ENCODE data around the gene PON3. TPM values are rescaled to one million over a fixed set of nuclear protein-coding genes. Genes with fewer than 3 reads are reported as not detected.

PON3 gene
- 1.2 TPM for total RNA-seq (2021; ENCODE audit: unreplicated experiment)
- polyA plus RNA-seq (2012; ENCODE audit: insufficient read length): 0.74 TPM
- Bru-seq, nascent RNA: percentile 30 among the genes with signal in this experiment
- BruChase-seq, experiment 1, labeled RNA remaining after a 2-hour chase: percentile 40 among the genes with signal in this experiment
- percentile 32 among the genes with signal in this experiment for BruChase-seq, experiment 2, labeled RNA remaining after a 6-hour chase
- long read RNA-seq, partial matches to known transcripts: 0 of 1 reads
- long read RNA-seq, other reads (novel, unspliced or antisense): 1 of 1 reads

GRCh38 chr7:95396136-95397032 lies at the start of gene PON3:
Gene PON3 (minus strand): TSS chr7:95396375. CDS start chr7:95396350, 25 bp downstream.
- intact Hi-C loops (cut with micrococcal nuclease; ENCODE audit: unreplicated experiment) (loop anchor here (5.0 kb wide), 2 partner anchors 81 to 949 kb away; no protein-coding TSS in a partner anchor), in situ Hi-C loops (cut with HindIII; ENCODE audit: low pct_unique_long_range_greater_than_20kb, low sequenced_read_pairs) (no loop called here)
- H3K4me1 ChIP-seq (ENCODE audit: control insufficient read depth, insufficient read depth, low read length): no peaks in the 10 kb centered on the region
- TF ChIP-seq TCF7L2 (IDR thresholded peaks at IDR 0.05; ENCODE audit: low read depth, low read length): no peak
- TF ChIP-seq, protein P1, sequence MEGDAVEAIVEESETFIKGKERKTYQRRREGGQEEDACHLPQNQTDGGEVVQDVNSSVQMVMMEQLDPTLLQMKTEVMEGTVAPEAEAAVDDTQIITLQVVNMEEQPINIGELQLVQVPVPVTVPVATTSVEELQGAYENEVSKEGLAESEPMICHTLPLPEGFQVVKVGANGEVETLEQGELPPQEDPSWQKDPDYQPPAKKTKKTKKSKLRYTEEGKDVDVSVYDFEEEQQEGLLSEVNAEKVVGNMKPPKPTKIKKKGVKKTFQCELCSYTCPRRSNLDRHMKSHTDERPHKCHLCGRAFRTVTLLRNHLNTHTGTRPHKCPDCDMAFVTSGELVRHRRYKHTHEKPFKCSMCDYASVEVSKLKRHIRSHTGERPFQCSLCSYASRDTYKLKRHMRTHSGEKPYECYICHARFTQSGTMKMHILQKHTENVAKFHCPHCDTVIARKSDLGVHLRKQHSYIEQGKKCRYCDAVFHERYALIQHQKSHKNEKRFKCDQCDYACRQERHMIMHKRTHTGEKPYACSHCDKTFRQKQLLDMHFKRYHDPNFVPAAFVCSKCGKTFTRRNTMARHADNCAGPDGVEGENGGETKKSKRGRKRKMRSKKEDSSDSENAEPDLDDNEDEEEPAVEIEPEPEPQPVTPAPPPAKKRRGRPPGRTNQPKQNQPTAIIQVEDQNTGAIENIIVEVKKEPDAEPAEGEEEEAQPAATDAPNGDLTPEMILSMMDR (IDR thresholded peaks at IDR 0.05): peak; percentile 83
- H3K4me3 ChIP-seq (ENCODE audit: low read depth in 2 of 2, low read length in 2 of 2): peak within 1 kb of the TSS; percentile 45 to 58
- H3K27me3 ChIP-seq (ENCODE audit: control insufficient read depth, insufficient read depth, low read length): no peaks in the 10 kb centered on the region
- no peak within 1 kb of the TSS for H3K27ac ChIP-seq (ENCODE audit: low read length)
- H3K36me3 ChIP-seq (ENCODE audit: control insufficient read depth, insufficient read depth, low read length): no peaks in the 10 kb centered on the region
- DNase-seq (ENCODE audit: low read depth, low spot score) (peak; percentile 61), ATAC-seq (peak; percentile 89)
- ChIA-PET POLR2A (interaction anchor here (0.6 kb wide), 1 partner anchor 34 kb away, joined by 6 read pairs; no protein-coding TSS in a partner anchor), CTCF (no interaction called here)
- BruUV-seq (replicated peaks): no TSS peak
- no peaks in the 10 kb centered on the region for H3K9me3 ChIP-seq (ENCODE audit: control insufficient read depth, insufficient read depth, low read depth, low read length)

GRCh38 chr7:95444796-95445195 lies 48.6 kb upstream of the PON3 start:
- in situ Hi-C loops (cut with HindIII; ENCODE audit: low pct_unique_long_range_greater_than_20kb, low sequenced_read_pairs) (no loop called here), intact Hi-C loops (cut with micrococcal nuclease; ENCODE audit: unreplicated experiment) (no loop called here)
- no peak for TF ChIP-seq REST (IDR thresholded peaks at IDR 0.05; ENCODE audit: insufficient read depth in 1 of 2, low read depth in 2 of 2, low read length in 1 of 2)
- no peak for TF ChIP-seq POLR2AphosphoS5 (IDR thresholded peaks at IDR 0.05; ENCODE audit: low read depth, low read length)
- TF ChIP-seq, protein P1 (IDR thresholded peaks at IDR 0.05): no peak
- TF ChIP-seq TCF7L2 (IDR thresholded peaks at IDR 0.05; ENCODE audit: low read depth, low read length): no peak
- no peak for TF ChIP-seq SIN3A (IDR thresholded peaks at IDR 0.05; ENCODE audit: borderline replicate concordance, insufficient read depth, low read depth, low read length)
- Histone ChIP-seq H3K9me3 (ENCODE audit: control insufficient read depth, insufficient read depth, low read depth, low read length) (no peaks in the 10 kb centered on the region), H3K27ac (ENCODE audit: low read length) (no peak overlapping the region), H3K36me3 (ENCODE audit: control insufficient read depth, insufficient read depth, low read length) (no peaks in the 10 kb centered on the region), H3K27me3 (ENCODE audit: control insufficient read depth, insufficient read depth, low read length) (no peaks in the 10 kb centered on the region), H3K4me1 (ENCODE audit: control insufficient read depth, insufficient read depth, low read length) (no peaks in the 10 kb centered on the region), H3K4me3 (ENCODE audit: low read depth in 2 of 2, low read length in 2 of 2) (no peak overlapping the region)
- no TSS peak for BruUV-seq (replicated peaks)
- ChIA-PET CTCF (interaction anchor here (0.7 kb wide), 1 partner anchor 32 kb away, joined by 3 read pairs; no protein-coding TSS in a partner anchor), POLR2A (no interaction called here)
- ATAC-seq (no peak), DNase-seq (ENCODE audit: low read depth, low spot score) (no peak)

Measured in Panc1 (cell line).